ENCODE results near the gene SAMMSON. TPM values are rescaled to one million over a fixed set of nuclear protein-coding genes. Genes with fewer than 3 reads are reported as not detected.

Gene SAMMSON
- total RNA-seq, 1 donor from 2014 or later, result 0.08 TPM

- DNase-seq (ENCODE audit: low read depth), result no peak
Measured at GRCh38 chr3:70010346-70010745, 10.8 kb downstream of the SAMMSON start.

GRCh38 chr3:70011582-70011981 is 12.0 kb downstream of the SAMMSON start:
- DNase-seq (ENCODE audit: low read depth), result no peak

GRCh38 chr3:70020906-70021660 is 21.6 kb downstream of the SAMMSON start:
- no peak for DNase-seq (ENCODE audit: low read depth)

- DNase-seq (ENCODE audit: low read depth), result no peak
Measured at GRCh38 chr3:70028361-70028760, 28.8 kb downstream of the SAMMSON start.

GRCh38 chr3:70038693-70039092 is 39.2 kb downstream of the SAMMSON start:
- DNase-seq (ENCODE audit: low read depth), result no peak

- no peak for DNase-seq (ENCODE audit: low read depth)
Measured at GRCh38 chr3:70040386-70040785, 40.9 kb downstream of the SAMMSON start.

GRCh38 chr3:70042641-70043040 is 43.1 kb downstream of the SAMMSON start:
- no peak for DNase-seq (ENCODE audit: low read depth)

- no peak for DNase-seq (ENCODE audit: low read depth)
Measured at GRCh38 chr3:70049761-70050160, 50.2 kb downstream of the SAMMSON start.

GRCh38 chr3:70053293-70053692 is 53.8 kb downstream of the SAMMSON start:
- DNase-seq (ENCODE audit: low read depth), result no peak

GRCh38 chr3:70056081-70056480 is 56.5 kb downstream of the SAMMSON start:
- no peak for DNase-seq (ENCODE audit: low read depth)

GRCh38 chr3:70057426-70057825 is 57.9 kb downstream of the SAMMSON start:
- no peak for DNase-seq (ENCODE audit: low read depth)

GRCh38 chr3:70061096-70061495 is 61.6 kb downstream of the SAMMSON start:
- DNase-seq (ENCODE audit: low read depth), result no peak

GRCh38 chr3:70064194-70064779 is 64.8 kb downstream of the SAMMSON start:
- peak; percentile 41 for DNase-seq (ENCODE audit: low read depth)

GRCh38 chr3:70065696-70066253 is 66.2 kb downstream of the SAMMSON start:
- no peak for DNase-seq (ENCODE audit: low read depth)

- DNase-seq (ENCODE audit: low read depth), result peak; percentile 12
Measured at GRCh38 chr3:70067860-70068521, 68.5 kb downstream of the SAMMSON start.

GRCh38 chr3:70069557-70069956 is 70.0 kb downstream of the SAMMSON start:
- DNase-seq (ENCODE audit: low read depth), result no peak

- no peak for DNase-seq (ENCODE audit: low read depth)
Measured at GRCh38 chr3:70071138-70071537, 71.6 kb downstream of the SAMMSON start.

GRCh38 chr3:70072180-70072579 is 72.6 kb downstream of the SAMMSON start:
- DNase-seq (ENCODE audit: low read depth), result no peak

GRCh38 chr3:70072754-70073153 is 73.2 kb downstream of the SAMMSON start:
- DNase-seq (ENCODE audit: low read depth), result no peak

GRCh38 chr3:70075101-70075500 is 75.6 kb downstream of the SAMMSON start:
- no peak for DNase-seq (ENCODE audit: low read depth)

- no peak for DNase-seq (ENCODE audit: low read depth)
Measured at GRCh38 chr3:70076396-70076795, 76.9 kb downstream of the SAMMSON start.

GRCh38 chr3:70078778-70079177 is 79.2 kb downstream of the SAMMSON start:
- DNase-seq (ENCODE audit: low read depth), result no peak

Data from myocyte (in vitro differentiated cells).